Stimulated activated CD4-positive, alpha-beta T cell treated with anti-CD3 and anti-CD28 coated beads, Interleukin-4, amount 100 ng/mL, for 1 hour (primary cell): ENCODE results near the gene PMF1.

ENCODE experiments used
- DNase-seq: peaks from one replicate; pipeline ENCODE4 v3.0.0-alpha.2; 2020

PMF1 gene

DNA sequence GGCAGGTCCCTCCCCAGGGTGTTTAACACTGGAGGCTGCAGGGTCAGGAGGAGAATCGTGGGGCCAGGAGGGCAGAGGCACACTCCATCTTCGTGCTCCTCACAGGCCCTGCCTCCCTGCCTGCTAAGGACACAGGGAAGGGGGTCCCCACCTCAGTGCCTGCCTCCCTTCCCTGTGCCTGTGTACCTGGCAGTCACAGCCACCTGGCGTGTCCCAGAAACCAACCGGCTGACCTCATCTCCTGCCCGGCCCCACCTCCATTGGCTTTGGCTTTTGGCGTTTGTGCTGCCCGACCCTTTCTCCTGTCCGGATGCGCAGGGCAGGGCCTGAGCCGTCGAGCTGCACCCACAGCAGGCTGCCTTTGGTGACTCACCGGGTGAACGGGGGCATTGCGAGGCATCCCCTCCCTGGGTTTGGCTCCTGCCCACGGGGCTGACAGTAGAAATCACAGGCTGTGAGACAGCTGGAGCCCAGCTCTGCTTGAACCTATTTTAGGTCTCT is 28.6 kb downstream of the PMF1 start:
- no peak for DNase-seq

DNA sequence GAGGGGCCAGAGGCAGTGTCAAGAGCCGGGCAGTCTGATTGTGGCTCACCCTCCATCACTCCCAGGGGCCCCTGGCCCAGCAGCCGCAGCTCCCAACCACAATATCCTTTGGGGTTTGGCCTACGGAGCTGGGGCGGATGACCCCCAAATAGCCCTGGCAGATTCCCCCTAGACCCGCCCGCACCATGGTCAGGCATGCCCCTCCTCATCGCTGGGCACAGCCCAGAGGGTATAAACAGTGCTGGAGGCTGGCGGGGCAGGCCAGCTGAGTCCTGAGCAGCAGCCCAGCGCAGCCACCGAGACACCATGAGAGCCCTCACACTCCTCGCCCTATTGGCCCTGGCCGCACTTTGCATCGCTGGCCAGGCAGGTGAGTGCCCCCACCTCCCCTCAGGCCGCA is 29.1 kb downstream of the PMF1 start, which contains the start of gene BGLAP:
Gene BGLAP, plus strand, starts transcription at position 259 of the 400 bp plus-strand sequence. Its CDS starts 48 bp downstream, at position 307.
- no peak for DNase-seq

DNA sequence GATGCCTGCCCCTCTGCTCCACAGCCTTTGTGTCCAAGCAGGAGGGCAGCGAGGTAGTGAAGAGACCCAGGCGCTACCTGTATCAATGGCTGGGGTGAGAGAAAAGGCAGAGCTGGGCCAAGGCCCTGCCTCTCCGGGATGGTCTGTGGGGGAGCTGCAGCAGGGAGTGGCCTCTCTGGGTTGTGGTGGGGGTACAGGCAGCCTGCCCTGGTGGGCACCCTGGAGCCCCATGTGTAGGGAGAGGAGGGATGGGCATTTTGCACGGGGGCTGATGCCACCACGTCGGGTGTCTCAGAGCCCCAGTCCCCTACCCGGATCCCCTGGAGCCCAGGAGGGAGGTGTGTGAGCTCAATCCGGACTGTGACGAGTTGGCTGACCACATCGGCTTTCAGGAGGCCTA is 29.9 kb downstream of the PMF1 start:
- no peak for DNase-seq

DNA sequence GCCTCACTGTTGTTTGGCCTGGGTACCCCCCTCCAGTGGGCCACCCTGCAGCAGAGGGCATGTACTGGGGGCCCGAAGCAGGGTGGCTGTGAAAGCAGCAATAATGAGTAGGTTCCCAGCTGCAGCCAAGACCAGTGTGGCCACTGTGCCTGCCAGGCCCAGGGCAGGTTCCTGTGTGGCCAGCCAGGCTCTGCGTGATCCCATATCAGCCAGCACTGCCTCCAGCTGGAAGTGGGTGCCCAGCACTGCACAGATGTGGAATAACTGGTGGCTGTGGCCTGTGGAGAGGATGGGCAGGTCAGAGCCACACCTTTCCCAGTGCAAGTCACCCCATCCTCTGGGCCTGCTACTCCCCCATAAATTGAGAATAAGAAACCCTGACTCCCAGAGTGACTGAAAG is 31.3 kb downstream of the PMF1 start:
- no peak for DNase-seq

DNA sequence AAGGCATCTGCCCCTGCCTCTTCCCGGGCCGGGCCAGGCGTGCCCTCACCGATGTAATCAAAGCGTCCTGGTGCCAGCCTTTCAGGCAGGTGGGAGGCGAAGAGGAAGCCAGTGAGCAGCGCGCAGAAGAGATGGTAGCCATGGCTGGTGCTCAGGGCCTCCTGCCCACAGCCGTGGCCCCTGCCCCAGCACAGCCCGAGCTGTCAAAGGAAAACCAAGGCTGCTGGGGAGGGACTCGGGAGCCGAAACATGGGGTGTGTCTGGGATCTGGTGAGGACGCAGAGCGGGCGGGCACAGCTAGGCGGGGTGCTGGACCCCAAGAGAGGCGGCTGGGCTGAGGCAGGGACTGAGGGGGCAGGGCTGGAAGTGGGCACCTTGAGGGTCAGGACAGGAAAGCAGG is 31.9 kb downstream of the PMF1 start:
- no peak for DNase-seq

DNA sequence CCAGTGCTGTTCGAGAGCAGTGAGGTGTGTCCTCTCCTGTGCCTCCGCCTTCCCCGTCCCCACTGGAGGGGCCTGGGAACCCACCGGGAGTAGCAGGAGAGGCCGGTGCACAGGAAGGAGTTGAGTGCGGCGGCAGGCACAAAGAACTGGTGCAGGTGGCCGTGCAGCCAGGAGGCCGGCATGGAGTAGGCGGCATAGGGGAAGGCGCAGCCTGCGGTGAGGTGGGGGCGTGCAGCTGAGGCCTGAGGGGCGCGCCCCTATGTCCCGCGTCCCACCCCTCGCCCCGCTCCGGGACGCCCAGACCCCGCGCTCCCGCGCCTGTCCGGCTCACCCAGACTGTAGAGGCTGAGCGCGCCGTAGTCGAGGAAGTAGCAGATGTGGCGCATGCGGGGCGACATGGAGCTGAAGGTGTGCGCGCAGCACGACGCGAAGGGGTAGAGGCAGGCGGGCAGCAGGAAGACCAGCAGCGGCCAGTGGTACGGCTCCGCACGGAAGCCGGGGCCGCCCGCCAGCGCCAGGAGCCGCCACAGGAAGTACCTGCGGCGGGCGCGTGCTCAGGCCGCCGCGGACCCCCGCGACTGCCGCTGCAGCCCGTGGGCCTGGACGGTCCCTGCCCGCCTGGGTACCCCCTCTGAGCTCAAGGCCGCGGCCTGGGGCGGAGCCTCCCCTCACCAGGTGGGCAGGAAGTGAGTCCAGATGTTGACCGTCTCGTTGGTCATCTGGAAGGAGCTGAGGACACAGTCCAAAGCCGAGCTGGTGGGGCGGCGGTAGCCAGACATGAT is 32.8 kb downstream of the PMF1 start:
- DNase-seq: peak; percentile 41

DNA sequence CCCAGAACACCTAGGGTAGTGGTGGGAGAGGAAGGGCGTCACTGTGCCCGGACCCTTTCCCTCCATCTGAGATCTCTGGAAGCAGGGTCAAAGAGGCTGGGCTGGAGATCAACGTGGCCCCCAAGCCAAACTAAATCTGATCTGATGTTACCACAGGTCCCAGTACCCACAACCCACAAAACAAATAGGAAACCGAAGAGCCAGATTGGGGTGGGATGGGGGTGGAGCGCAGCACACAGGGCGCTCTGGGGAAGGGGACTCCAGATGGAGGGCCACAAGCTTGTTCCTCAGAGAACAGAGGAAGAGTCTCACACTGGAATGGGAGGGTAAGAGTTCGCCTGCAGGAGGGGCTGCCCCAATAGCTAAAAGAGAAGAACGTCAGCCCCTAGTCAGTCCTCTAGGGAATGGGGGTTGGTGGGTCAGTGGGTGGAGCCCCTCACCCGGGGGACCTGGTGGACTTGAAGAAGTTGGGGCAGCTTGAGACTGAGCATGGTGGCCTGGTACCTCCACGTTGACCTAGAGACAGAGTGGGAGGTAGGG is 33.5 kb downstream of the PMF1 start:
- no peak for DNase-seq

DNA sequence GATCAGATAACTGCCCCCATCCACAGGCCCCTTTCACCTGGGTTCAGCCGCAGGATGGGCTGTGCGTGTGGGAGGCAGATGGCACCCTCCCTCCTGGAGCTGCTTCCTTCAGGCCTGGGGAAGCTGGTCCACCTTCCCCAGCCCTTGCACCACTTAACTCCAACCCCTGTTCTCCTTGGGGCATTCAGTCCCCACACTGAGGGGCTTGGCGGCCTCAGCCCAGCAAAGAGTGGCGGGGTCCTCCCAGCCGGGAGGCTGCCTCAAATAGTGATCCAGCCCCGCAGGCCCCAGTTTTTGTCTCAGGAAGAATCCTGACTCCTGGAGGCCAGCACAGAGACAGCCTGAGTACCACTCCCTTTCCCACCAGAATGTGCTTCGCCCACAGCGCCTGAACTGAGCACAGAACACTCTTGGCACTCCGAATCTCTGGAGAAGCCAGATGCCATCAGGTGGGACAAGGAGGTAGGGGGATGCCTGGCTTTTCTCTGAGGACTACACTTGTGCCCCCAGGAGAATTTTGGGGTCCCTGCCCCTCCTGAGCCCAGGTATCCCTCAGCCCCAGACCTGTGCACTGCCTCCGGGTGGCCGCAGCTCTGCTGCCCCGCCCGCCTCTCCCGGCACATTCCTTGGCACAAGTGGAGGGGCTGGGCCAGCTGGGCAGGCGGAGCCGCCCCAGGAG is 34.1 kb downstream of the PMF1 start:
- no peak for DNase-seq

DNA sequence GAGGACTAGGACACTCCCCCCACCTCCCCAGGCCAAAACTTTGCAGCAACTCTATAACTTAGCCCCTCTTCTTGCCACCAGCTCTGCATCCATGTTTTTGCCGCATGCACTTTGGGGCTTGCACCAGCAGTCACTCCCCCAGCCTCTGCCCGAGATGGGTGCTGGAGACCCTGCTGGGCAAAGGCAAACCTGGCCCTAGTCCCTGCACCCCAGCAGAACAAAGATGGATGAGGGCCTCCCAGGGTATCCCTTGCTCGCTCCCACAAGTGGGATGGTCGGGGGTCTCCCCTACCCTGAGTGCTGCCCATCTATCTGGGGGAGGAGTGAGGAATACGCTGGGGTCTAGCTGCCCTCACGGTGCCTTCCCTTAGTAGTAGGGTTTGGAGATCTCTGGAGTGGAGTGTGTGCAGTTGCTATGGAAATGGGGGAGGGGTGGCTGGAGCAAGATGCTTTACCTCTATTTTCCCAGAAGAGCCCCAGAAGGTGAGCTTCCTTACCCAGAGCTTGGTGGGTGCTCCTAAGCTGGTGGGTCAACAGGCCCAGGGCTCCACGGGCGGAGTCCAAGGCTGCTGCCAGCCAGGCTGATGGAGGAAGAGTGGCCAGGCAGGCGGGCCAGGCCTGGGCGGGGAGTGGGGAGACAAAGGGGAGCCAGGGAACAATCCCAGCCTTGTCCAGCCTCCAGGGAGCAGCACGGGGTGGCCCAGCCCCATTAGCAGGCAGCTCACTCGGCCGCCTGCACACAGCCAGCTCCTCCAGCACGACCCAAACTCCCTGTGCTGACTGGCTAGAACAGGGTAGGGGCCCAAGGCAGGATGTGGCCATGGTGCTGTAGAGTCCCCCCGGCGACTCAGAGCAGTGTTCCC is 34.9 kb downstream of the PMF1 start, which contains the start of gene PAQR6:
Gene PAQR6, minus strand, starts transcription at position 597 of the 863 bp plus-strand sequence. CDS start 1,325 bp downstream, outside the sequence.
- no peak for DNase-seq

DNA sequence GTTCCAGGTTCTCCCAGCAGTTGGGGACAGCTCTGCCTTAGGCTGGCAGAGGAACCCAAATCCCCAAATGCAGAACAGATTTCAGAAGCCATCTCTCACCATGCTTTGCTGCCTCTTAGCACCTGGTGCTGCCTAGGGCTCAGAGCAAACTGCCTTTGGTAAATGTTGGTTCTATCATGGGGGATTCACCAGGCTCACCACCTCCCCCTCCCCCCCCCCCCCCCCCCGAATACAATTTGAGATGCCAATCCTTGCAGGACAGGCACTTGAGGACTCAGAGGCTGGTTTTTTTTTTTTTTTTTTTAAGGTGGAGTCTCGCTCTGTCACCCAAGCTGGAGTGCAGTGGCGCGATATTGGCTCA is 35.5 kb downstream of the PMF1 start:
- no peak for DNase-seq

DNA sequence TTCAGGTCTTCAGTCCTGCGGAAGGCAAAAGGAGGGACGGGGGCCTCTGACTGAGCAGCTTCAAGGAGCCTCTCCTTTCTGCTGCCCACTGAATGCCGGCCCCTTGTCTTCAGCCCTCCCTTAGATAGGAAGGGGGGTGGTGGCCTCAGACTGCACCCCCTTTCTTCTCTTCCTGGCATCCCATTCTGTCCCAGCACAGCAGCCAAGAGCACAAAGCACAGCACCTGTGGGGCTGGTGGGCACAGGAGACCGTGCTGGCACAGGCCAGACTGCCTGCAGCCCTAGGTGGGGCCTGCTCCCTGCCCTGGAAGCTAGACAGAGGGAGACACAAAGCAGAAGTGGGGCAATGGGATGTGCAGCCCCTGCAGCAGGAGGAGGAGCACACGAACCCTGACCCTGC is 36.8 kb downstream of the PMF1 start:
- no peak for DNase-seq

DNA sequence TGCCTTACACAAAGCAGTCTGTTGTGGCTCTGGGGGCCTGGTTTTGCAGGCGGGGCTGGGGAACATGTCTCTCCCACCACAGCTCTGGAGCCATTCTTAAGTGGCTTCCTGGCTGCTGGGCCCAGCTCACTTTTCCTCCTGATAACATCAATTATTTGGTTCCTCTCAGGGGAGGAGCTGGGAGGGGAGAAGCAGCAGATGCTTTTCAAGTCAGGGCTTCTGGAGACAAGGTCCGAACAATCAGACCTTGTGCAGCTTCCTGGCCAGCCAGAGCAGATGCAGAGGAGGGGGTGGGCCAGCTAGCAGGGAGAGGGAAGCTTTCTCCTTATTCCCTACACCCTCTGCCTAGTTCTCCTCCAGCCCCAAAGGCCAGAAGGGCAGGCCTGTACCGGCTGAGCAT is 38.7 kb downstream of the PMF1 start:
- no peak for DNase-seq

DNA sequence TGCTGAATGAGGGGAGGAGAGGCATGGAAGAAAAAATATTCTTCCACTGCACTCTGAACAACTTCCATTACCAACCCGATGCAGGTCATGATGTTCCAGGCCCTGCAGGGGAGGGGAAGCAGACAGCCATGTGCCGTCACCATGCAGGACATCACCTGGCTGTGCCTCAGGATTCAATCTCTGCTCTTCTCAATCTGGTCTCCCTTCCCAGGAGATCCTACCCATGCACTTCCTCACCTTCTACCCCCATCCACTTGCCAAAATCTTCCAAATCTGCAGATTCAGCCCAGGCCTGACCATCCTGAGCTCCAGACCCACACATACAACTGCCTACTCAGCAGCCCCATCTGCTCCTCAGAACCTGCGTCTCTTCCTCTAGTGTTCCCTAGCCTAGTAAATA is 40.8 kb downstream of the PMF1 start:
- no peak for DNase-seq

DNA sequence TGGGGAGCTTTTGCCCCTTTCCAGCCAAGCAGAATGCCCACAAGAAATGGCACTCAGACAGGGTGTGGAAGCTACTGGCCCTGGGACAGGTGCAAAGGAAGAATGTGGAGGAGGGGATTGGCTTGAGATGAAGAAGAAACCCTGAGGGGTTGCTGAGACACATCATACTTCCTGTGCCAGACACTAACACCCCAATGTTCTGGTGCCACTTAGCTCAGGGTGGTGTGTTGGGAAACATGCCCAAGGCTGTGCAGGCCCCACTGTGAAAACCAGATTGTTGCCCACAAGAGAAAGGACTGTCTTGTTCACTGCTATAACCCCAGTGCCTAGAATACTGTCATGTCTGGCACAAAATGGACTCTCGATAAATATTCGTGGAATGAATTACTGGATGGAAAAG is 44.9 kb downstream of the PMF1 start:
- no peak for DNase-seq

DNA sequence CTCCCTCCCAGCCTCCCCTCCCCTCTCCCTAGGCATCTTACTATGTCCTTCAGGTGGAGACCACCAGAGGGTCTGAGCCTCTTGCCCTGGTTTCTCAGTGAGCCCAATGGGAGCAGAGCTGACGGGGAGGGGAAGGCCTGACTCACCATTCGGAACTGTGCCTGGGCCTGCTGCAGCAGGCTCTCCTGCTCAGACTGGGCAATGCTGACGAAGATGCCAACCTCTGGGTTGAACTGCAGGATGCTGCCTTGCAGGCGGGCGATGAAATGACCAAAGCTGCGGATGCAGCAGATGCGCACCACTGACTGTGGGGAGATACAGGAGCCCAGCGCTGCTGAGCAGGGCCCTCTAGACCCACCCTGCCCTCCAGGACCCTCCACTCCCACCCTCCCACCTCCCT is 46.1 kb downstream of the PMF1 start:
- DNase-seq: no peak

DNA sequence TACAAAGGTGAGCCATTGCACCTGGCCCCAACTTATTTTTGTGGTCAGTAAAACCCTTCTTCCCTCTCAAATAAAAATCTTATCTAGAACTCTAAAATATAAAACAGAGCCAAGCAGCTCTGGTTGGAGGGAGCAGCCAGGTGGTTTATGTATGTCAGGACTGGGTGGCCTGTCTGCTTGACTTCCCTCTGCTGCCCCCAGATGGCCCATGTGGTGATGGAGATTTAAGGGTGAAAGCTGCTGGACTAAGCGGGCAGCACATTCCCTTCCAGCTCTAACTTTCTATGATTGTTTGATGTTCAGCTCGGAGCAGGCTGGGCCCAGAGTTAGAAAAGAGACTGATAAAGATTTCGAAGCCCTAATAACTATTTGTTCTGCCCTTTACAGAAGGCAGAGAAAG is 47.0 kb downstream of the PMF1 start:
- no peak for DNase-seq

DNA sequence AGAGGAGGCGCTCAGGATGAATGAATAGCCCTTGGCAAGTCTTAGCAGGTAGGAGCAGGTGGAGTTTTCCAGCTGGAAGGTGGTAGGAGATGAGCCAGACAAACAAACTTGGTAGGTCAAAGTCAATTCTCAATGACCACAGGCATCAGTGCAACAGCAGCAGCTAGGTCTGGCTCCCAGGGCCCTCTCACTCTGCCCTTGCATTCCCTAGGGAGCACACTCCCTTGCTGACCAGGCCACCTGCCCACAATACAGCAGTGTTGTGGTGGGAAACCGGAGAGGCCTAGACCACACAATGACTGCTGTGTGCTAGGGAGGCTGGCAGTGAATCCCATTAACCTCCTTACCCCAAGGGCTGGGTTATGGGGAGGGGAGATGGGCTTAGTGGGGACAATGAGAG is 48.1 kb downstream of the PMF1 start:
- no peak for DNase-seq

DNA sequence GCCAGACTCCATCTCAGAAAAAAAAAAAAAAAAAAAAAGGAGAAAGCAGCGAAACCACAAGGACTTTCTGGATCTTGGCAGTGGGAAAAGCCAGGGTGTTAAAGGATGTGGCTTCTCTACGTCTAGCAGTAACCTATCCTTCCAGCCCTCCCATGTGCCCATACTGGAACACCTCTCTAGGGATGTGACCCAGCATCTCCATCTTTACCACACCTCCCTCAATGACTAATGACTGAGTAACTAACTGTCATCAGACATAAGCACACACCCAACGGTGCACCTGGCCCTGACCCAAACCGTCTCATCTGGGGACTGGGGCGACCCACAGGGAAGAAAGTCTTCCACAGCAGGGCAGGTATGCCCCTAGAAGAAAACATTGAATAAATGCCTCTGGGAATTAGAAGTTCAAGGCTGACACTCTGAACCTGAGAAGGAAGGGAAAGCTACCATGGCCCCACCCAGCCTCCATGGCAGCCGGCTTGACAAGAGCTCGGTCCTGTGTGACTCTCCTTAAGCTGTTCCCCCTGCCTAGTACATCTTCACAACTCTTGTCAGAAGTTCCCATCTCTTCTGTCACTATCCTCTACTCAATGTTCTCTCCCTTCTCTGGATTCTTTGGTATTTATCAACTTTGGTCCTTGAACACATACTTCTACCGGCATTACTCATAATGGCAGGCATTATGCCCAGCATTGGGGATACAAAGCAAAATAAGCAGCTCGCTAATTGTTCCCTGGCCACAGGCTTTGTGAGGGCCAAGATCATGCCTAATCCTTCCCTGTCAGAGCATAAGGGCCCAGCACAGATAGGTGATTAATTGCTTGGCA is 49.9 kb downstream of the PMF1 start:
- no peak for DNase-seq

DNA sequence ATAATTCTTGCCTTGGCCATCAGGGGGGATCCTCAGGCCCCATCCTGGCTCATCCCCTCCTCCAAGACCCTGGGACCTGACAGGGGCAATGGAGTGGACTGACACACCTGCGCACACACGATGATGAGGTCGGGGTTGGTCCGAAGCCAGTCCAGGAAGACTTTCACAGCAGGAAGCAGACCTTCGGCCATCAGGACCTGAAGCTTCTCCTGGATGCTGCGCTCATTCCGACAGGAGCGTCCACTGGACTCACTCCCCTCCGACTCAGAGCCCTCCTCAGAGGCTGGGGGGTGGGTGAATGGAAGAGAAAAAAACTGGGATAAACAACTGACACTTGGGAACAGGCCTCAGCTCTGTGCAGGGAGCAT is 50.5 kb downstream of the PMF1 start:
- no peak for DNase-seq

DNA sequence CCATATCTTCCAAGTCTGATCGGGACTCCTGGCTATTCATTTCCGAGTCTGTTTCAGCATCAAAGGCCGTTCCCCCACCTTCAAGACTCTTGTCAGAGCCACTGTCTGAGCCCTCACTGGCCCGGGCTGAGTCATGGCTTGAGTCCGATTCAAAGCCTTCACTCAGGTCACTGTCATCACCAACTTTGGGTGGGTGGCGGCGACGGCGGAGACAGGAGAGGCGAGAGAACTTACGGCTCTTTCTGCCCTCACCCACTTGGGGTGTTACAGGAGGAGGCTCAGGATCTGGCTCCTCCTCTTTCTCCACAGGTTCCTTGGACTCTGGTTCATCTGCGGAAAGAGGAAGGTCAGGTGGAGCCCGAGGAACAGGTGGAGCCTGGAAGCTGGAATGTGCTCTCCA is 53.2 kb downstream of the PMF1 start:
- DNase-seq: no peak

DNA sequence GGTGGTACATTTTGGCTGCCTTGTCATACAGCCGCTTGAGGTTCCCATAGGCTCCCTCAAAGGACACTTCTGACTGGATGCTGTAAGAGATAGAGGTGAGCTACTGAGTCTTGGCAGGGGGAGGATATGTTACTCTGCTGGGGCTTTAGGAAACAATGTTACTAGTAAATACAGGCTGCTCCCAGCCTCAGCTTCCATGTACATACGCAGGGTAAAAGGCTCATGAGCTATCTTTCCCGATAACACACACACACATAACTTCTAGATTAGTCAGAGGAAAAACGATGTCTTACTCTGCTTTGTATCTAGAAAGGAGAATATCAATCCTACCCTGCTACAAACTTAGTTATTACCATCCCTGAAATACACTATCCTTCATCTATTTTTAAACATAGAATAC is 55.5 kb downstream of the PMF1 start:
- no peak for DNase-seq

DNA sequence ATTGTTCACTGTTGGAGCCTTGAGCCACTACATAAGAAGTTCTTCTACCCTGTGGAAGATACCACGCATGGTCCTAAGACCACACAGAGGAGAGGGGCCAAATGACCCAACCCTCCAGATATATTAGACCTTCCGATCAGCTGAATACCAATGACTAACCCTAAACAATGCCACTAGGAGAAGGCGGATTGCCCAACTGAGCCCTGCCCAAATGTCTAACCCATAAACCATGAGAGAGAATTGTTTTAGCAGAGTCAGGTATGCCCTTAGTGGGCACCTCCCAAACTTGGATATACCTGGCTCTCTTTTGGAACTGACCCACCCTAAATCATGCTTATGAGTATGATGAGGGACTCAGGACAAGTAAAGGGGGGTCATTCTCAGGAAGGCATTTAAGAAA is 57.5 kb downstream of the PMF1 start:
- no peak for DNase-seq
